HG03159 (cell line): ENCODE results near the gene SPRY4.
"Not testable (repeated sequence)": the region's sequence is repeated elsewhere in the genome, so short reads cannot be mapped to it uniquely, and the experiment has no call there.

Experiments
- ATAC-seq: cut with Tn5 transposase; IDR thresholded peaks from one replicate; pipeline ENCODE4 v1.9.1; 2021; ENCODE audit warnings: mild to moderate bottlenecking, moderate library complexity; ENCODE audit not compliant: unreplicated experiment

SPRY4 gene

DNA sequence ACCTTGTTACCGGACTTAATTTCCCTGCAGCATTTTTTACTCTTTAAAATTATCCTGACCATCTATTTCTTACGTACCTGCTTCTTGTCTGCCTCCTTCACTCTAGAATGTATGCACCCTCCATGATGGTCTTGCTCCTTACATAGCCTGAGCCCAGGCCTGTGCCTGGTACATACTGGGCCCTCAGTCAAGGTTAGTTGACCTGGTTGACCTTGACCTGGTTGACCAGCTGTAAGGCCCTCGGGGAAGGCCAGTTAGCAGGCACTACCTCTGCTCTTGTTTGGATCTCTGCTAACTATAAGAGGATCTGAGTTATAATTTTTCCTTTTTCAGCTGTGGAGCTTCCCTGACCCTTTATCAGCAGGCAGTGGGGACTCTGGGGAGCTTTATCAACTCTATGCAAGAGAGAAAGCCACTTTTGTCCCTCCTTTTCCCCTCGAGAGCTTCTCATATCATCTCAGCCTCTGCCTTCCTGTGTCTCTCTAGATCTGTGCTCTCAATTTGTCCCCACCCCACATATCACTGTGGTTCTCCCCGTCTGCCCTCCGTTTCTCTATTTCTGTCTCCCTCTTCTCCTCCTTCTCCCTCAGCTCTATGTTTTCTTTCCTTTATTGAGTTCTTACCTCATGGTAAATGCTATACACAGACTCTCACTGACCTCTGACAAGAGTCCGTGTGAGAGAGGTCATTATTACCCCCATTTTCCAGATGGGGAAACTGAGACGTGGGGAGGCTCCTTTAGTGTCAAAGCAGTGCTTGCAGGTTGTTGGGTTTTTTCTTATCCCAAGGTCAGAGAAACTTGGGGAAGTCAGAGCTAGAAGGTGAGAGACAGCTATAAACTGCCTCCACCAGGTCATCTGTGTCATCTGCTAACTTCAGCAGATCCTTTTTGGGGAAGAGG is 28.6 kb downstream of the SPRY4 start:
- ATAC-seq = no peak

GRCh38 chr5:142295084-142295758 is 29.6 kb downstream of the SPRY4 start:
- ATAC-seq = no peak

DNA sequence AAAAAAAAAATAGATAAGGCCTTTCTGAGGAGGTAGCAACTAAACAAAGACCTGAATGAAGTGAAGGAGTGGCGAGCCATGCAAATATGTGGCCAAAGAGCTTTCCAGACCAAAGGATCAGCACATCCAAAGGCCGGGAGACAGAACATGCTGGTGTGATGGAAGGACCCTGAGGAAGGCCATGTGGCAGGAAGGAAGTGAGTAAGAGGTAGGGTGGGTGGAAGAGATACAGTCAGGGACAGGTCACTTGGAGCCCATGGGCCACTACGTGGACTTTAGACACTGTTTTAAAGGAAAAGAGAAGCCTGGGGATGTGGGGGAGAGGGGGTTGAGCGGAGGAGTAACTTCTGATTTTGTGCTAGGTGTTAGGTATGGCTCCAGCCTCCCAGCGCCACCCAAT is 31.3 kb downstream of the SPRY4 start:
- no peak for ATAC-seq

DNA sequence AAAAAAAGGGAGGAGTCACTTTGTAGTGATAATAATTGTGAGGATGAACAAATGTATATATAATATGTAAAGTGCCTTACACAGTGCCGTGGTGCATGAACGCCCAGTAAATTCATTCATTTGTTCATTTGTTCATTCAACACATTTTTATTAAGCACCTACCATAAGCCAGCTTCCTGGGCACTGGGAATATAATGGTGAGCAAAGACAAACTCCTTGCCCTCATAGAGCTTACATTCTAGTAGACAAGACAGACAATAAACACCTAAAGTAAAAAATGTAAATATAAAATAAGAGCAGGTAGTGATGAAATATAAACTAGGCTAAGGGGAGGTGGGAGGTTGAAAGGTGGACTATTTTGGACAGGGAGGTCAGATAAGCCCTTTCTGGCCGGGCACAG is 32.0 kb downstream of the SPRY4 start:
- ATAC-seq = no peak

GRCh38 chr5:142292249-142292648 is 32.6 kb downstream of the SPRY4 start:
- ATAC-seq = no peak

DNA sequence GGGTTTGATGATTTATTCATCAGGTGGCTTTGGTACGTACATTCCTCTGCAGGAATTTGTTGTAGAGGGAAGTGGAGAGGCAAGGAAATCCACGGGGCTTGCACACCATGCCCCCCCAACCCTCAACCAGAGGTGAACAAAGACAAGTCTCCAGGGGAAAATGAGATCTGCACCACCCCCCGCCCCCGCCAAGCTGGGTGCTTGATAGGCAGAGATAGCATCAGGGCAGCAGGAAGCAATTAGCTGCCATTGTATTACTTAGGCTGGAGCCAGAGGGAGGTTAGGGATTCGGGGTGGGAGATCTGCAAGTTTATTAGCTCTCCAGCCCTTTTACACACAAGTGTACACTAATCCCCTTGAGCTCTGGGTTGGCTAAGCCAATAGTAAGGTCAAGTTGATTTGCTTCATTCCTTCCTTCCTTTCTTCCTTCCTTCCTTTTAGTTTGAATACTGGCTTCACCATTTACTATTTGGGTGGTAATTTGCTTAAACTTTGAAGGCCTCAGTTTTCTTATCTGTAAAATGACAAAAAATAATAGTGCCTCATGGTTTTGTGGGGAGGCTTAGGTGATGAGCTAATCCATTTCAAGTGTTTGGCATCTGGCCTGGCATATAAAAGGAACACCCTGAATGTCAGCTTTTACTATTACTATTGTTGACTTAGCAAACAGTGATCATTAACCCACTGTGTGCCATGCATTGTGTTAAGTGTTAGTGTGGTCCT is 34.1 kb downstream of the SPRY4 start:
- no peak for ATAC-seq

DNA sequence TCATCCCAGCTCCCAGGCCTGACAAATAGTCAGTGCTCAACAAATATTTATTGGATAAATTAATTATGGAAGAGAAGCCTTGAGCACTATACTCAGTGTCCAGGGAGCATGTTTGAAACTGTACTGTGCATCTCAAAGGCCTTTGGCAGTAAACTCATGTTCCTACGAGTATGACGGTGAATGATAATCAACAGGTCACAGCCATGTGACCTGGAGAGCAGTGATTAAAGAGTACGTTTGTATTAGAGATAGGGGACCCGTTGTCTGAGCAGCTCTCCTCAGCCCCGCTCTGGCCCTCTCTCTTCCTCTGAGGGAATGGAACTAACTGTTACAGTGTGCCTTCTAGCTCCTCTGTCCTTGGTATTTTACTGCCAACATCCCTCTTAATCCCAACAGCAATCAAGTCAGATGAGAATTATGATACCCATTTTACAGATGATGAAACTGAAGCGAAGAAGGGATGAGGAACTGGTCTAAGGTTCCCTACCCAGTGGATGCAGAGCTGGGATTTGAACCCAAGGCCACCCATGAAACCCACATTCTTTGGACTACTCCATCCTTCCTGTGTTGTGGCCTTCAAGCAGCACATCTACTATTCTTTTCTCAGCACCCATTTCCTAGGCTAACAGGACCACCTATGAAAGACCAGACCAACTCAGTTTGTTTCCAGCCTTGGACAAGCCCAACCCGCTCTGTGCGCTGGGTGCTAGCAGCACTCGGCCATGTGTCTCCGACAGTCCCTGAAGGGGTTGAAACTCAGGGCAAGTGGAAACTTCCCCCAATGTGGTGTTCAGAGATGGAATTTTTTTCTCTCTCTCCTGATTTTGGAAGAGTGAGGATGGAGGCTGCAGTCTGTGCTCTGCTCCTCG is 34.9 kb downstream of the SPRY4 start:
- ATAC-seq = no peak

- ATAC-seq = peak; percentile 76
Measured at GRCh38 chr5:142287973-142288313, 36.9 kb downstream of the SPRY4 start.

DNA sequence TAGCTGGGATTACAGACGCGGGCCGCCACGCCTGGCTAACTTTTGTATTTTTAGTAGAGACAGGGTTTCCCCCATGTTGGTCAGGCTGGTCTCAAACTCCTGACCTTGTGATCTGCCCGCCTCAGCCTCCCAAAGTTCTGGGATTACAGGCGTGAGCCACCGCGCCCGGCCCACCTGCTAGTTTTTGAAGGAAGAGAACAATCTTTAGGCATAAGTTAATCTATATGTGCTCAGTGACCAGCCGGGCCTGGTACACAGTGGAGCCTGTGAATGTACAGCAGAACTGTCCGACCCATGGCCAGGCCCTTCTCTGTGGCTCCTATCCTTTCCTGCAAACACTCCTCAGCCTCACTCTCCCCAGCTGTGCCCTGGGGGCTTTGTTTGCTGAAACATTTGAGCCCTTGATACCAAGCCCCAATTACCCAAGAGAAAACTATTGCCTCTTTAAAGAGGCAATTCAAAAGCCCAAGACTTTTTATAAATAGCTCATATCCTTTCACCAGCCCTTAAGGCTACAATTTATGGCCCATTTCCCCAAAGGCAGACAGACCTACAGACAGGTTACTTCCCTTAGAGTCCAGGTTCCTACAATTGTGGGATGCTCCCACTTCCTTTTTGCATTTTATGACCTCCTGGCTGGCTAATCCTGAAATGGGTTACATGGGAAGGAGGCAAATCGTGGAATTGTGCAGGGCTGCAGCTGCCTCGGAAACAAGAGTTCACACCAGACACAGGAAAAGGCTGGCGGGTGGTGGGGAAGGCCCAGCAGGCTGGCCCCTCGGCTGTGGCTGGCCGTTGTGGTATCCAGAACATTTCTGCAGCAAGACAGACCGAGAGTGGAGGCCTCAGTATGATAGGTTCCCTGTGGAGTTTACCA is 37.5 kb downstream of the SPRY4 start:
- ATAC-seq = peak; percentile 73

DNA sequence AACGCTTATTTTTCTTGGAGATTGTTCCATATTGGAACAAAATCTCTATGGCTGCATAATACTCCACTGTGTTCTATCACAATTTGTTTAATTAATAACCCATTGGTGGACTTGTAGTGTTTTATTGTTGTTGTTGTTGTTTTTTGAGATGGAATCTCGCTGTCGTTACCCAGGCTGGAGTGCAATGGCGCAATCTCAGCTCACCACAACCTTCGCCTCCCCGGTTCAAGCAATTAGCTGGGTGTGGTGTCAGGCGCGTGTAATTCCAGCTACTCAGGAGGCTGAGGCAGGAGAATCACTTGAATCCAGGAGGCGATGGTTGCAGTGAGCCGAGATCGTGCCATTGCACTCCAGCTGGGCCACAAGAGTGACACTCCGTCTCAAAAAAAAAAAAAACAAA is 38.7 kb downstream of the SPRY4 start:
- no peak for ATAC-seq

GRCh38 chr5:142283304-142283703 is 41.5 kb downstream of the SPRY4 start:
- no peak for ATAC-seq

DNA sequence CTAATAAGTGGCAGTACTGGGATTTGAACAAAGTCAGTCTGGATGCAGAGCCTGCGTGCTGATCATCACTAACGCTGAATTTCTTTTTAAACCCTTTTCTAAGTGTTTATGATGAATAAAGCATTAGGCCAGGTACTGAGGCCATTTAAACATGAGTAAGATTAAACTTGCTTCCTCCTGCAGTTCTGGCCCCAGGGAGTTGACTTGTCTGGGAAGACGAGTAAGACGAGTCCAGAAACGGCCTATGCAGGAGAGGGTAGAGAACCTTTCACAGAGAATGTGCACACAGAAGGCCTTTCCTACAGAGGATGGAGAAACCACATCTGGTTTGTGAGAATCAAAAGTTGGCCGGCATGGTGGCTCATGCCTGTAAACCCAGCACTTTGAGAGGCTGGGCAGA is 42.9 kb downstream of the SPRY4 start:
- ATAC-seq = no peak

- ATAC-seq = no peak
Measured at GRCh38 chr5:142281008-142281367, 43.8 kb downstream of the SPRY4 start.

- ATAC-seq = no peak
Measured at GRCh38 chr5:142280066-142281007, 44.5 kb downstream of the SPRY4 start.

DNA sequence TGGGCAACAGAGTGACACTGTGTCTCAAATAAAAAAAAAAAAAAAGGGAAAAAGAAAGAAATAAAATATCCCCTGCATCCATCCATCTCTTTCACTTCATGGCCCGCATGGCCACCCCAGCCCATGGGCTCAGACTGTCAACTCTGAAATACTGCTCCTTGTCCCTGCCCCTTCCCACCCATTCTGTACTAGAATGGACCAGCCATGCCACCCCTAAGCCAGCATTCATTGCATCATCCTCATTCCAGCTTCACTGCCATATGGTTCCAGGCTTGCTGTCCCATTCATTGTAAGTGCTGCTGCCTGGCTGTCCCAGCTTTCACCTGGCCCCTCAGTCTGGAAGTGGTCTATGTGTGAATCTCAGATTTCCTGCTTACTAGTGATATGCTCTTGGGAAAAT is 46.2 kb downstream of the SPRY4 start:
- no peak for ATAC-seq

GRCh38 chr5:142277796-142278195 is 47.0 kb downstream of the SPRY4 start:
- ATAC-seq = no peak

- no peak for ATAC-seq
Measured at GRCh38 chr5:142276517-142276916, 48.3 kb downstream of the SPRY4 start.

GRCh38 chr5:142275496-142275895 is 49.3 kb downstream of the SPRY4 start:
- ATAC-seq = no peak

GRCh38 chr5:142272596-142272995 is 52.2 kb downstream of the SPRY4 start:
- ATAC-seq = not testable (repeated sequence)
